ENCODE results near the gene SLAMF8.

SLAMF8 gene

GRCh38 chr1:159821171-159821867 lies 5.4 kb upstream of the SLAMF8 start:
- Histone ChIP-seq H3K9ac (ENCODE audit: low read length in 2 of 2) (no peak overlapping the region), H3K4me3 (ENCODE audit: low read length in 2 of 2) (no peak overlapping the region), H3K9me3 (ENCODE audit: control insufficient read depth in 2 of 2, low read length in 2 of 2) (no peaks in the 10 kb centered on the region), H3K36me3 (ENCODE audit: control insufficient read depth in 2 of 2, insufficient read depth in 2 of 2, low read length in 2 of 2) (no peaks in the 10 kb centered on the region), H3K27me3 (ENCODE audit: control insufficient read depth in 1 of 2, insufficient read depth in 2 of 2, low read length in 2 of 2) (peaks cover 0 to 19% of the 10 kb centered on the region in 2 donors), H3K4me1 (ENCODE audit: control insufficient read depth, insufficient read depth, low read length) (peaks cover 3% of the 10 kb centered on the region), H3K27ac (ENCODE audit: low read length) (no peak overlapping the region)

GRCh38 chr1:159823406-159823805 lies 3.3 kb upstream of the SLAMF8 start:
- Histone ChIP-seq H3K4me3 (ENCODE audit: low read length in 2 of 2) (no peak overlapping the region), H3K4me1 (ENCODE audit: control insufficient read depth, insufficient read depth, low read length) (peaks cover 3% of the 10 kb centered on the region), H3K27me3 (ENCODE audit: control insufficient read depth in 1 of 2, insufficient read depth in 2 of 2, low read length in 2 of 2) (peaks cover 0 to 20% of the 10 kb centered on the region in 2 donors), H3K27ac (ENCODE audit: low read length) (no peak overlapping the region), H3K36me3 (ENCODE audit: control insufficient read depth in 2 of 2, insufficient read depth in 2 of 2, low read length in 2 of 2) (no peaks in the 10 kb centered on the region), H3K9me3 (ENCODE audit: control insufficient read depth in 2 of 2, low read length in 2 of 2) (no peaks in the 10 kb centered on the region), H3K9ac (ENCODE audit: low read length in 2 of 2) (no peak overlapping the region)

- H3K9me3 ChIP-seq (ENCODE audit: control insufficient read depth in 2 of 2, low read length in 2 of 2), result no peaks in the 10 kb centered on the region
- H3K27ac ChIP-seq (ENCODE audit: low read length), result no peak overlapping the region
- H3K4me1 ChIP-seq (ENCODE audit: control insufficient read depth, insufficient read depth, low read length), result peaks cover 6% of the 10 kb centered on the region
- H3K4me3 ChIP-seq (ENCODE audit: low read length in 2 of 2), result no peak overlapping the region
- H3K9ac ChIP-seq (ENCODE audit: low read length in 2 of 2), result no peak overlapping the region
- H3K27me3 ChIP-seq (ENCODE audit: control insufficient read depth in 1 of 2, insufficient read depth in 2 of 2, low read length in 2 of 2), result peaks cover 0 to 22% of the 10 kb centered on the region in 2 donors
- H3K36me3 ChIP-seq (ENCODE audit: control insufficient read depth in 2 of 2, insufficient read depth in 2 of 2, low read length in 2 of 2), result no peaks in the 10 kb centered on the region
Measured at GRCh38 chr1:159825564-159825963, 1.1 kb upstream of the SLAMF8 start.

GRCh38 chr1:159827102-159827490 lies 423 bp downstream of the SLAMF8 start:
- H3K27me3 ChIP-seq (ENCODE audit: control insufficient read depth in 1 of 2, insufficient read depth in 2 of 2, low read length in 2 of 2), result peaks cover 0 to 17% of the 10 kb centered on the region in 2 donors
- no peaks in the 10 kb centered on the region for H3K36me3 ChIP-seq (ENCODE audit: control insufficient read depth in 2 of 2, insufficient read depth in 2 of 2, low read length in 2 of 2)
- no peaks in the 10 kb centered on the region for H3K9me3 ChIP-seq (ENCODE audit: control insufficient read depth in 2 of 2, low read length in 2 of 2)
- no peak overlapping the region for H3K4me3 ChIP-seq (ENCODE audit: low read length in 2 of 2)
- H3K27ac ChIP-seq (ENCODE audit: low read length), result no peak overlapping the region
- no peak overlapping the region for H3K9ac ChIP-seq (ENCODE audit: low read length in 2 of 2)
- peaks cover 6% of the 10 kb centered on the region for H3K4me1 ChIP-seq (ENCODE audit: control insufficient read depth, insufficient read depth, low read length)

- Histone ChIP-seq H3K4me1 (ENCODE audit: control insufficient read depth, insufficient read depth, low read length) (peaks cover 6% of the 10 kb centered on the region), H3K4me3 (ENCODE audit: low read length in 2 of 2) (no peak overlapping the region), H3K27ac (ENCODE audit: low read length) (no peak overlapping the region), H3K27me3 (ENCODE audit: control insufficient read depth in 1 of 2, insufficient read depth in 2 of 2, low read length in 2 of 2) (peaks cover 0 to 17% of the 10 kb centered on the region in 2 donors), H3K9ac (ENCODE audit: low read length in 2 of 2) (no peak overlapping the region), H3K36me3 (ENCODE audit: control insufficient read depth in 2 of 2, insufficient read depth in 2 of 2, low read length in 2 of 2) (no peaks in the 10 kb centered on the region), H3K9me3 (ENCODE audit: control insufficient read depth in 2 of 2, low read length in 2 of 2) (no peaks in the 10 kb centered on the region)
Measured at GRCh38 chr1:159827549-159827948, 876 bp downstream of the SLAMF8 start.

GRCh38 chr1:159828176-159828575 lies 1.5 kb downstream of the SLAMF8 start:
- Histone ChIP-seq H3K9ac (ENCODE audit: low read length in 2 of 2) (no peak overlapping the region), H3K27ac (ENCODE audit: low read length) (no peak overlapping the region), H3K4me3 (ENCODE audit: low read length in 2 of 2) (no peak overlapping the region), H3K9me3 (ENCODE audit: control insufficient read depth in 2 of 2, low read length in 2 of 2) (no peaks in the 10 kb centered on the region), H3K36me3 (ENCODE audit: control insufficient read depth in 2 of 2, insufficient read depth in 2 of 2, low read length in 2 of 2) (no peaks in the 10 kb centered on the region), H3K27me3 (ENCODE audit: control insufficient read depth in 1 of 2, insufficient read depth in 2 of 2, low read length in 2 of 2) (peaks cover 0 to 12% of the 10 kb centered on the region in 2 donors), H3K4me1 (ENCODE audit: control insufficient read depth, insufficient read depth, low read length) (peaks cover 6% of the 10 kb centered on the region)

GRCh38 chr1:159828581-159829272 lies 2.1 kb downstream of the SLAMF8 start:
- no peaks in the 10 kb centered on the region for H3K36me3 ChIP-seq (ENCODE audit: control insufficient read depth in 2 of 2, insufficient read depth in 2 of 2, low read length in 2 of 2)
- peaks cover 6% of the 10 kb centered on the region for H3K4me1 ChIP-seq (ENCODE audit: control insufficient read depth, insufficient read depth, low read length)
- H3K4me3 ChIP-seq (ENCODE audit: low read length in 2 of 2), result no peak overlapping the region
- H3K9me3 ChIP-seq (ENCODE audit: control insufficient read depth in 2 of 2, low read length in 2 of 2), result no peaks in the 10 kb centered on the region
- no peak overlapping the region for H3K9ac ChIP-seq (ENCODE audit: low read length in 2 of 2)
- H3K27me3 ChIP-seq (ENCODE audit: control insufficient read depth in 1 of 2, insufficient read depth in 2 of 2, low read length in 2 of 2), result peaks cover 0 to 6% of the 10 kb centered on the region in 2 donors
- no peak overlapping the region for H3K27ac ChIP-seq (ENCODE audit: low read length)

GRCh38 chr1:159829273-159829634 lies 2.6 kb downstream of the SLAMF8 start:
- H3K4me3 ChIP-seq (ENCODE audit: low read length in 2 of 2), result no peak overlapping the region
- H3K27me3 ChIP-seq (ENCODE audit: control insufficient read depth in 1 of 2, insufficient read depth in 2 of 2, low read length in 2 of 2), result peaks cover 0 to 6% of the 10 kb centered on the region in 2 donors
- H3K4me1 ChIP-seq (ENCODE audit: control insufficient read depth, insufficient read depth, low read length), result peaks cover 6% of the 10 kb centered on the region

GRCh38 chr1:159829822-159830465 lies 3.3 kb downstream of the SLAMF8 start:
- Histone ChIP-seq H3K27ac (ENCODE audit: low read length) (no peak overlapping the region), H3K4me1 (ENCODE audit: control insufficient read depth, insufficient read depth, low read length) (peaks cover 6% of the 10 kb centered on the region), H3K4me3 (ENCODE audit: low read length in 2 of 2) (no peak overlapping the region), H3K9me3 (ENCODE audit: control insufficient read depth in 2 of 2, low read length in 2 of 2) (no peaks in the 10 kb centered on the region), H3K9ac (ENCODE audit: low read length in 2 of 2) (no peak overlapping the region), H3K36me3 (ENCODE audit: control insufficient read depth in 2 of 2, insufficient read depth in 2 of 2, low read length in 2 of 2) (peaks cover 0 to 2% of the 10 kb centered on the region in 2 donors), H3K27me3 (ENCODE audit: control insufficient read depth in 1 of 2, insufficient read depth in 2 of 2, low read length in 2 of 2) (peaks cover 0 to 4% of the 10 kb centered on the region in 2 donors)

More at GRCh38 chr1:159829273-159829634, 2.6 kb downstream of the SLAMF8 start:
- Histone ChIP-seq H3K9ac (ENCODE audit: low read length in 2 of 2) (no peak overlapping the region), H3K36me3 (ENCODE audit: control insufficient read depth in 2 of 2, insufficient read depth in 2 of 2, low read length in 2 of 2) (no peaks in the 10 kb centered on the region), H3K9me3 (ENCODE audit: control insufficient read depth in 2 of 2, low read length in 2 of 2) (no peaks in the 10 kb centered on the region), H3K27ac (ENCODE audit: low read length) (no peak overlapping the region)

GRCh38 chr1:159830722-159831121 lies 4.0 kb downstream of the SLAMF8 start:
- Histone ChIP-seq H3K9me3 (ENCODE audit: control insufficient read depth in 2 of 2, low read length in 2 of 2) (no peaks in the 10 kb centered on the region), H3K36me3 (ENCODE audit: control insufficient read depth in 2 of 2, insufficient read depth in 2 of 2, low read length in 2 of 2) (peaks cover 0 to 2% of the 10 kb centered on the region in 2 donors), H3K4me3 (ENCODE audit: low read length in 2 of 2) (no peak overlapping the region), H3K27ac (ENCODE audit: low read length) (no peak overlapping the region), H3K9ac (ENCODE audit: low read length in 2 of 2) (no peak overlapping the region), H3K4me1 (ENCODE audit: control insufficient read depth, insufficient read depth, low read length) (peaks cover 6% of the 10 kb centered on the region), H3K27me3 (ENCODE audit: control insufficient read depth in 1 of 2, insufficient read depth in 2 of 2, low read length in 2 of 2) (peaks cover 0 to 4% of the 10 kb centered on the region in 2 donors)
